Inflammatory macrophage (primary cell): ENCODE measurements around the gene NQO2.
A peak's percentile ranks its signal among the peaks of the same experiment; 100 is the strongest.
"Not testable (repeated sequence)": the region's sequence is repeated elsewhere in the genome, so short reads cannot be mapped to it uniquely, and the experiment has no call there.

Experiments
- DNase-seq, 2 donors: peaks; one replicate each; pipeline ENCODE4 v3.0.0-alpha.2; 2020 to 2022

NQO2 gene

GRCh38 chr6:2970034-2970685 lies 29.5 kb upstream of the NQO2 start:
- DNase-seq, result no peak

- peak; percentile 63 to 77 for DNase-seq
Measured at GRCh38 chr6:2970753-2971419, 28.8 kb upstream of the NQO2 start.

GRCh38 chr6:2971420-2972218 lies 28.1 kb upstream of the NQO2 start, which contains the start of gene SERPINB6:
Gene SERPINB6 (minus strand): TSS chr6:2971567. CDS start chr6:2959332, 12,235 bp downstream.
- peak; percentile 53 to 65 for DNase-seq

- not testable (repeated sequence) for DNase-seq
Measured at GRCh38 chr6:2972219-2972487, 27.5 kb upstream of the NQO2 start.

- DNase-seq, result not testable (repeated sequence)
Measured at GRCh38 chr6:2972685-2973084, 27.0 kb upstream of the NQO2 start.

- not testable (repeated sequence) for DNase-seq
Measured at GRCh38 chr6:2973180-2973579, 26.5 kb upstream of the NQO2 start.

GRCh38 chr6:2973676-2974075 lies 26.0 kb upstream of the NQO2 start:
- DNase-seq, result no peak

GRCh38 chr6:2976060-2976459 lies 23.6 kb upstream of the NQO2 start:
- no peak for DNase-seq

- no peak for DNase-seq
Measured at GRCh38 chr6:2976571-2977085, 23.1 kb upstream of the NQO2 start.

- no peak for DNase-seq
Measured at GRCh38 chr6:2977290-2977689, 22.4 kb upstream of the NQO2 start.

GRCh38 chr6:2977799-2978590 lies 21.7 kb upstream of the NQO2 start:
- DNase-seq, result no peak

GRCh38 chr6:2978923-2979322 lies 20.8 kb upstream of the NQO2 start:
- DNase-seq, result no peak

GRCh38 chr6:2979819-2980464 lies 19.8 kb upstream of the NQO2 start:
- DNase-seq, result no peak

GRCh38 chr6:2980465-2980855 lies 19.2 kb upstream of the NQO2 start:
- DNase-seq, result no peak

GRCh38 chr6:2982426-2983117 lies 17.1 kb upstream of the NQO2 start:
- peak in 1 of 2 donors; percentile 5 for DNase-seq

GRCh38 chr6:2984738-2985406 lies 14.8 kb upstream of the NQO2 start:
- DNase-seq, result no peak

GRCh38 chr6:2986722-2987221 lies 12.9 kb upstream of the NQO2 start:
- no peak for DNase-seq

- DNase-seq, result no peak
Measured at GRCh38 chr6:2988094-2988425, 11.6 kb upstream of the NQO2 start.

- peak; percentile 89 to 94 for DNase-seq
Measured at GRCh38 chr6:2988426-2989331, 11.0 kb upstream of the NQO2 start.
